HL-60 (cell line): ENCODE data around the gene CCT2.

Experiments
- CTCF ChIP-seq: IDR thresholded peaks from one replicate; pipeline ENCODE4 v1.5.1; 2011; ENCODE audit warnings: low read length, control low read depth, inconsistent platforms; ENCODE audit not compliant: insufficient read depth
- GABPA ChIP-seq: IDR thresholded peaks from 2 replicates; pipeline ENCODE4 v1.6.1; 2012; ENCODE audit warnings: low read depth
- POLR2AphosphoS5 ChIP-seq: IDR thresholded peaks from 2 replicates; pipeline ENCODE4 v1.6.1; 2012; ENCODE audit warnings: low read depth
- REST ChIP-seq: IDR thresholded peaks from 2 replicates; pipeline ENCODE4 v1.6.1; 2012; ENCODE audit warnings: low read depth; ENCODE audit not compliant: insufficient replicate concordance

- no peak for TF ChIP-seq CTCF
- no peak for TF ChIP-seq REST
- TF ChIP-seq GABPA, result no peak
- no peak for TF ChIP-seq POLR2AphosphoS5
These were observed 31.5 kb upstream of the CCT2 start for GRCh38 chr12:69553628-69554248.
